Measurements from ENCODE around the gene ELF3. TPM values are rescaled to one million over a fixed set of nuclear protein-coding genes. Genes with fewer than 3 reads are reported as not detected.

Gene ELF3
- total and polyA plus RNA-seq, 2 experiments from 2014 or later, result 12.3 to 19.5 TPM

GRCh38 chr1:202058001-202058908 lies 47.9 kb downstream of the ELF3 start:
- no peaks in the 10 kb centered on the region for H3F3A ChIP-seq (replicated peaks; ENCODE audit: low read depth)
- no peak overlapping the region for H3K4me3 ChIP-seq
- Mint-ChIP-seq H3K4me3 (no peak overlapping the region), H3K27ac (no peak overlapping the region), H3K27me3 (ENCODE audit: insufficient read depth, low read depth, poor library complexity) (no peaks in the 10 kb centered on the region), H3K4me1 (peaks cover 4% of the 10 kb centered on the region; the same call in 2 of the 3 replicates), H3K9me3 (no peaks in the 10 kb centered on the region), H3K36me3 (ENCODE audit: low read depth) (no peaks in the 10 kb centered on the region)
- TF ChIP-seq, protein P1, sequence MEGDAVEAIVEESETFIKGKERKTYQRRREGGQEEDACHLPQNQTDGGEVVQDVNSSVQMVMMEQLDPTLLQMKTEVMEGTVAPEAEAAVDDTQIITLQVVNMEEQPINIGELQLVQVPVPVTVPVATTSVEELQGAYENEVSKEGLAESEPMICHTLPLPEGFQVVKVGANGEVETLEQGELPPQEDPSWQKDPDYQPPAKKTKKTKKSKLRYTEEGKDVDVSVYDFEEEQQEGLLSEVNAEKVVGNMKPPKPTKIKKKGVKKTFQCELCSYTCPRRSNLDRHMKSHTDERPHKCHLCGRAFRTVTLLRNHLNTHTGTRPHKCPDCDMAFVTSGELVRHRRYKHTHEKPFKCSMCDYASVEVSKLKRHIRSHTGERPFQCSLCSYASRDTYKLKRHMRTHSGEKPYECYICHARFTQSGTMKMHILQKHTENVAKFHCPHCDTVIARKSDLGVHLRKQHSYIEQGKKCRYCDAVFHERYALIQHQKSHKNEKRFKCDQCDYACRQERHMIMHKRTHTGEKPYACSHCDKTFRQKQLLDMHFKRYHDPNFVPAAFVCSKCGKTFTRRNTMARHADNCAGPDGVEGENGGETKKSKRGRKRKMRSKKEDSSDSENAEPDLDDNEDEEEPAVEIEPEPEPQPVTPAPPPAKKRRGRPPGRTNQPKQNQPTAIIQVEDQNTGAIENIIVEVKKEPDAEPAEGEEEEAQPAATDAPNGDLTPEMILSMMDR (conservative IDR thresholded peaks at IDR 0.05; ENCODE audit: low read depth in 2 of 2), result no peak
- TF ChIP-seq, protein P2, sequence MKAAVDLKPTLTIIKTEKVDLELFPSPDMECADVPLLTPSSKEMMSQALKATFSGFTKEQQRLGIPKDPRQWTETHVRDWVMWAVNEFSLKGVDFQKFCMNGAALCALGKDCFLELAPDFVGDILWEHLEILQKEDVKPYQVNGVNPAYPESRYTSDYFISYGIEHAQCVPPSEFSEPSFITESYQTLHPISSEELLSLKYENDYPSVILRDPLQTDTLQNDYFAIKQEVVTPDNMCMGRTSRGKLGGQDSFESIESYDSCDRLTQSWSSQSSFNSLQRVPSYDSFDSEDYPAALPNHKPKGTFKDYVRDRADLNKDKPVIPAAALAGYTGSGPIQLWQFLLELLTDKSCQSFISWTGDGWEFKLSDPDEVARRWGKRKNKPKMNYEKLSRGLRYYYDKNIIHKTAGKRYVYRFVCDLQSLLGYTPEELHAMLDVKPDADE (IDR thresholded peaks at IDR 0.05), result no peak
- no peak for TF ChIP-seq EZH2phosphoT487 (IDR thresholded peaks at IDR 0.05; ENCODE audit: unreplicated experiment)
- H3K9me2 ChIP-seq (ENCODE audit: insufficient read depth), result no peaks in the 10 kb centered on the region
- no peaks in the 10 kb centered on the region for H4K20me1 ChIP-seq (replicated peaks; ENCODE audit: insufficient read depth)
- DNase-seq (ENCODE audit: low spot score), result no peak
- no peak for ATAC-seq
- H3K27ac ChIP-seq (ENCODE audit: low read depth), result no peak overlapping the region
- no peaks in the 10 kb centered on the region for H3K79me2 ChIP-seq (replicated peaks; ENCODE audit: insufficient read depth)
- no peak overlapping the region for H3K4me2 ChIP-seq
- H2AFZ ChIP-seq, result no peak overlapping the region
- H3K27me3 ChIP-seq (ENCODE audit: insufficient read depth), result no peaks in the 10 kb centered on the region
- peaks cover 4% of the 10 kb centered on the region for H3K4me1 ChIP-seq (ENCODE audit: insufficient read depth)
- no peaks in the 10 kb centered on the region for H3K36me3 ChIP-seq (ENCODE audit: insufficient read depth)

DNA sequence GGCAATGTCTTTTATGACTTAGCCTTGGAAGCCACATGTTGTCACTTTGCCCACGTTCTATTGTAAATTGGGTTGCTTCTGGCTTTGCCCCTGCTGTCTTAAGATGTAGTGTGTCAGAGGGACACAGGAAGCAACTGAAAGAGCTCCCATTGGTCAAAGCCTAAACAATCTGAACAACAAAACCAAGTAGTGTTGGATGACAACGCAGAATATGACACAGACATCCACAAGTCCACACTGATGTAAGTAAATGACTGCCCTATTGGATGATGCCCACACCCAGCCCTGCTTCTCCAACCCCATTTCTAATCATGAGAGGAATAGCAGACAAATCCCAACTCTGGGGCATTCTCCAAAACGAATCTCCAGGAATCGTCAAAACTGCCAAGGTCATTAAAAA lies 50.7 kb downstream of the ELF3 start:
- Mint-ChIP-seq H3K27me3 (ENCODE audit: insufficient read depth, low read depth, poor library complexity) (peaks cover 2% of the 10 kb centered on the region), H3K4me1 (peaks cover 4% of the 10 kb centered on the region; the same call in 2 of the 3 replicates), H3K9me3 (no peaks in the 10 kb centered on the region), H3K27ac (no peak overlapping the region), H3K36me3 (ENCODE audit: low read depth) (no peaks in the 10 kb centered on the region), H3K4me3 (no peak overlapping the region)
- H3K9me2 ChIP-seq (ENCODE audit: insufficient read depth), result no peaks in the 10 kb centered on the region
- no peak overlapping the region for H3K4me2 ChIP-seq
- no peaks in the 10 kb centered on the region for H4K20me1 ChIP-seq (replicated peaks; ENCODE audit: insufficient read depth)
- H2AFZ ChIP-seq, result no peak overlapping the region
- H3K27me3 ChIP-seq (ENCODE audit: insufficient read depth), result no peaks in the 10 kb centered on the region
- no peaks in the 10 kb centered on the region for H3K36me3 ChIP-seq (ENCODE audit: insufficient read depth)
- peaks cover 5% of the 10 kb centered on the region for H3K4me1 ChIP-seq (ENCODE audit: insufficient read depth)
- no peak for ATAC-seq
- no peak overlapping the region for H3K27ac ChIP-seq (ENCODE audit: low read depth)
- no peaks in the 10 kb centered on the region for H3F3A ChIP-seq (replicated peaks; ENCODE audit: low read depth)
- no peak overlapping the region for H3K4me3 ChIP-seq
- H3K79me2 ChIP-seq (replicated peaks; ENCODE audit: insufficient read depth), result no peaks in the 10 kb centered on the region
- DNase-seq (ENCODE audit: low spot score), result no peak
- no peak for TF ChIP-seq EZH2 (IDR thresholded peaks at IDR 0.05; ENCODE audit: low read depth, unreplicated experiment)
- no peak for TF ChIP-seq JUNB (IDR thresholded peaks at IDR 0.05; ENCODE audit: unreplicated experiment)
- no peak for TF ChIP-seq STAT1 (IDR thresholded peaks at IDR 0.05; ENCODE audit: unreplicated experiment)
- no peak for TF ChIP-seq ZNF114 (CRISPR knock-in tag; IDR thresholded peaks at IDR 0.05)
- TF ChIP-seq, protein P3, sequence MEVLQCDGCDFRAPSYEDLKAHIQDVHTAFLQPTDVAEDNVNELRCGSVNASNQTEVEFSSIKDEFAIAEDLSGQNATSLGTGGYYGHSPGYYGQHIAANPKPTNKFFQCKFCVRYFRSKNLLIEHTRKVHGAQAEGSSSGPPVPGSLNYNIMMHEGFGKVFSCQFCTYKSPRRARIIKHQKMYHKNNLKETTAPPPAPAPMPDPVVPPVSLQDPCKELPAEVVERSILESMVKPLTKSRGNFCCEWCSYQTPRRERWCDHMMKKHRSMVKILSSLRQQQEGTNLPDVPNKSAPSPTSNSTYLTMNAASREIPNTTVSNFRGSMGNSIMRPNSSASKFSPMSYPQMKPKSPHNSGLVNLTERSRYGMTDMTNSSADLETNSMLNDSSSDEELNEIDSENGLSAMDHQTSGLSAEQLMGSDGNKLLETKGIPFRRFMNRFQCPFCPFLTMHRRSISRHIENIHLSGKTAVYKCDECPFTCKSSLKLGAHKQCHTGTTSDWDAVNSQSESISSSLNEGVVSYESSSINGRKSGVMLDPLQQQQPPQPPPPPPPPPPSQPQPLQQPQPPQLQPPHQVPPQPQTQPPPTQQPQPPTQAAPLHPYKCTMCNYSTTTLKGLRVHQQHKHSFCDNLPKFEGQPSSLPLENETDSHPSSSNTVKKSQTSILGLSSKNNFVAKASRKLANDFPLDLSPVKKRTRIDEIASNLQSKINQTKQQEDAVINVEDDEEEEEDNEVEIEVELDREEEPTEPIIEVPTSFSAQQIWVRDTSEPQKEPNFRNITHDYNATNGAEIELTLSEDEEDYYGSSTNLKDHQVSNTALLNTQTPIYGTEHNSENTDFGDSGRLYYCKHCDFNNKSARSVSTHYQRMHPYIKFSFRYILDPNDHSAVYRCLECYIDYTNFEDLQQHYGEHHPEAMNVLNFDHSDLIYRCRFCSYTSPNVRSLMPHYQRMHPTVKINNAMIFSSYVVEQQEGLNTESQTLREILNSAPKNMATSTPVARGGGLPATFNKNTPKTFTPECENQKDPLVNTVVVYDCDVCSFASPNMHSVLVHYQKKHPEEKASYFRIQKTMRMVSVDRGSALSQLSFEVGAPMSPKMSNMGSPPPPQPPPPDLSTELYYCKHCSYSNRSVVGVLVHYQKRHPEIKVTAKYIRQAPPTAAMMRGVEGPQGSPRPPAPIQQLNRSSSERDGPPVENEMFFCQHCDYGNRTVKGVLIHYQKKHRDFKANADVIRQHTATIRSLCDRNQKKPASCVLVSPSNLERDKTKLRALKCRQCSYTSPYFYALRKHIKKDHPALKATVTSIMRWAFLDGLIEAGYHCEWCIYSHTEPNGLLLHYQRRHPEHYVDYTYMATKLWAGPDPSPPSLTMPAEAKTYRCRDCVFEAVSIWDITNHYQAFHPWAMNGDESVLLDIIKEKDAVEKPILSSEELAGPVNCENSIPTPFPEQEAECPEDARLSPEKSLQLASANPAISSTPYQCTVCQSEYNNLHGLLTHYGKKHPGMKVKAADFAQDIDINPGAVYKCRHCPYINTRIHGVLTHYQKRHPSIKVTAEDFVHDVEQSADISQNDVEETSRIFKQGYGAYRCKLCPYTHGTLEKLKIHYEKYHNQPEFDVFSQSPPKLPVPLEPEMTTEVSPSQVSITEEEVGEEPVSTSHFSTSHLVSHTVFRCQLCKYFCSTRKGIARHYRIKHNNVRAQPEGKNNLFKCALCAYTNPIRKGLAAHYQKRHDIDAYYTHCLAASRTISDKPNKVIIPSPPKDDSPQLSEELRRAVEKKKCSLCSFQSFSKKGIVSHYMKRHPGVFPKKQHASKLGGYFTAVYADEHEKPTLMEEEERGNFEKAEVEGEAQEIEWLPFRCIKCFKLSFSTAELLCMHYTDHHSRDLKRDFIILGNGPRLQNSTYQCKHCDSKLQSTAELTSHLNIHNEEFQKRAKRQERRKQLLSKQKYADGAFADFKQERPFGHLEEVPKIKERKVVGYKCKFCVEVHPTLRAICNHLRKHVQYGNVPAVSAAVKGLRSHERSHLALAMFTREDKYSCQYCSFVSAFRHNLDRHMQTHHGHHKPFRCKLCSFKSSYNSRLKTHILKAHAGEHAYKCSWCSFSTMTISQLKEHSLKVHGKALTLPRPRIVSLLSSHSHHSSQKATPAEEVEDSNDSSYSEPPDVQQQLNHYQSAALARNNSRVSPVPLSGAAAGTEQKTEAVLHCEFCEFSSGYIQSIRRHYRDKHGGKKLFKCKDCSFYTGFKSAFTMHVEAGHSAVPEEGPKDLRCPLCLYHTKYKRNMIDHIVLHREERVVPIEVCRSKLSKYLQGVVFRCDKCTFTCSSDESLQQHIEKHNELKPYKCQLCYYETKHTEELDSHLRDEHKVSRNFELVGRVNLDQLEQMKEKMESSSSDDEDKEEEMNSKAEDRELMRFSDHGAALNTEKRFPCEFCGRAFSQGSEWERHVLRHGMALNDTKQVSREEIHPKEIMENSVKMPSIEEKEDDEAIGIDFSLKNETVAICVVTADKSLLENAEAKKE (CRISPR knock-in tag; IDR thresholded peaks at IDR 0.05), result no peak
- TF ChIP-seq, protein P2 (IDR thresholded peaks at IDR 0.05), result no peak

Measured in GM23338 (cell line).